Endothelial cell of umbilical vein (primary cell): Measurements from ENCODE around the gene CACNA1C. TPM values are rescaled to one million over a fixed set of nuclear protein-coding genes. Genes with fewer than 3 reads are reported as not detected.

ENCODE experiments used
- BruUV-seq: library from RNA; stranded (reverse); fragments of 400-500 nt; replicated peaks from 2 replicates; lab custom pipeline; 2021; lab: Mats Ljungman, UMichigan
- CTCF ChIA-PET: fragments of 300-600, 350-600 bp; sonication (Branson Sonifier 250); formaldehyde crosslinking; loops from one replicate; lab custom pipeline; 2021; ENCODE audit warnings: antibody characterized with exemption, inconsistent platforms; lab: Charles Lee
- POLR2A ChIA-PET: fragments of 300-600, 350-600 bp; sonication (Branson Sonifier 250); formaldehyde crosslinking; loops from one replicate; lab custom pipeline; 2021; ENCODE audit warnings: antibody characterized with exemption, inconsistent platforms; lab: Charles Lee
- DNase-seq: peaks from one replicate; pipeline ENCODE4 v3.0.0-alpha.2; 2011; ENCODE audit warnings: low read depth, low spot score
- FAIRE-seq: peaks from 2 replicates; lab custom pipeline; 2011; peaks lifted over from hg19 to GRCh38; lab: Jason Lieb, UNC
- H2AFZ ChIP-seq: 2 replicates; pipeline ENCODE4 v1.6.0; 2012; ENCODE audit warnings: low read depth, low read length, control low read depth, inconsistent platforms
- H3K27ac ChIP-seq: 2 replicates; pipeline ENCODE4 v1.5.1; 2011; ENCODE audit warnings: low read depth, mild to moderate bottlenecking, control low read depth, low read length, moderate library complexity; ENCODE audit not compliant: insufficient read depth
- H3K27me3 ChIP-seq, 2 experiments: 2 replicates each; pipeline versions ENCODE4 v1.6.0 to v1.6.1; 2011; ENCODE audit warnings: low read length in 2 of 2, mixed read lengths in 1 of 2; ENCODE audit not compliant: control insufficient read depth in 2 of 2, insufficient read depth in 2 of 2
- H3K36me3 ChIP-seq, 2 experiments: 2 replicates in 1 of 2; 3 replicates in 1 of 2; pipeline ENCODE4 v1.5.1; 2011; ENCODE audit warnings: low read length in 2 of 2, mild to moderate bottlenecking in 1 of 2, moderate library complexity in 1 of 2; ENCODE audit not compliant: control insufficient read depth in 2 of 2, insufficient read depth in 2 of 2; ENCODE audit errors: extremely low read depth in 1 of 2
- H3K4me1 ChIP-seq: 3 replicates; pipeline ENCODE4 v1.5.1; 2011; ENCODE audit warnings: mild to moderate bottlenecking, low read length; ENCODE audit not compliant: control insufficient read depth, insufficient read depth; ENCODE audit errors: extremely low read depth
- H3K4me2 ChIP-seq: 2 replicates; pipeline ENCODE4 v1.6.1; 2011; ENCODE audit warnings: low read length, control low read depth, mixed read lengths; ENCODE audit not compliant: insufficient read depth
- H3K4me3 ChIP-seq, 3 experiments: fragments of 200-600 bp in 1 of 3; sonication (generic), shearing (Covaris generic) in 1 of 3; replicated peaks in 1 of 3; 2 replicates each; pipeline ENCODE4 v1.5.1; 2011 to 2016; ENCODE audit warnings: control low read depth in 3 of 3, low read length in 3 of 3, mild to moderate bottlenecking in 2 of 3, inconsistent platforms in 1 of 3, low read depth in 1 of 3, moderate library complexity in 1 of 3; ENCODE audit not compliant: insufficient read depth in 1 of 3
- H3K79me2 ChIP-seq: 2 replicates; pipeline ENCODE4 v1.6.0; 2012; ENCODE audit warnings: low read length, inconsistent platforms; ENCODE audit not compliant: control insufficient read depth, insufficient read depth
- H3K9ac ChIP-seq: replicated peaks from 2 replicates; pipeline ENCODE3; 2011; ENCODE audit warnings: low read length, control low read depth; ENCODE audit not compliant: insufficient read depth; ENCODE audit errors: extremely low read depth
- H3K9me1 ChIP-seq: replicated peaks from 3 replicates; pipeline ENCODE4 v1.6.0; 2011; ENCODE audit warnings: mild to moderate bottlenecking, low read length; ENCODE audit not compliant: control insufficient read depth, insufficient read depth; ENCODE audit errors: extremely low read depth
- H3K9me3 ChIP-seq: replicated peaks from 2 replicates; pipeline ENCODE4 v1.5.1; 2012; ENCODE audit warnings: low read length, inconsistent platforms; ENCODE audit not compliant: control insufficient read depth, insufficient read depth
- H4K20me1 ChIP-seq: replicated peaks from 2 replicates; pipeline ENCODE3; 2011; ENCODE audit warnings: mild to moderate bottlenecking, low read length; ENCODE audit not compliant: control insufficient read depth, insufficient read depth; ENCODE audit errors: extremely low read depth
- EZH2 ChIP-seq: IDR thresholded peaks from 2 replicates; pipeline ENCODE4 v1.6.1; 2012; ENCODE audit warnings: borderline replicate concordance, low read depth, mild to moderate bottlenecking, moderate library complexity, low read length, inconsistent platforms; ENCODE audit not compliant: severe bottlenecking
- FOS ChIP-seq: IDR thresholded peaks from 2 replicates; pipeline ENCODE4 v1.6.1; 2011; ENCODE audit warnings: mild to moderate bottlenecking, low read length, moderate library complexity, borderline replicate concordance; ENCODE audit not compliant: insufficient read depth
- GATA2 ChIP-seq: IDR thresholded peaks from 2 replicates; pipeline ENCODE4 v1.7.0; 2011; ENCODE audit warnings: low read depth, mild to moderate bottlenecking, moderate library complexity, mixed read lengths, low read length; ENCODE audit not compliant: insufficient read length, insufficient read depth
- JUN ChIP-seq: IDR thresholded peaks from 2 replicates; pipeline ENCODE4 v1.6.1; 2011; ENCODE audit warnings: borderline replicate concordance, low read depth; ENCODE audit not compliant: insufficient read length, insufficient read depth
- MYC ChIP-seq: IDR thresholded peaks from one replicate; pipeline ENCODE4 v1.6.1; 2011; ENCODE audit warnings: mild to moderate bottlenecking, low read depth, low read length
- POLR2A ChIP-seq: IDR thresholded peaks from 2 replicates; pipeline ENCODE4 v1.6.1; 2012; ENCODE audit warnings: low read depth, mild to moderate bottlenecking, control low read depth, low read length
- POLR2AphosphoS5 ChIP-seq: IDR thresholded peaks from 2 replicates; pipeline ENCODE4 v1.6.1; 2012; ENCODE audit warnings: low read depth, mild to moderate bottlenecking, control low read depth, low read length, moderate library complexity; ENCODE audit not compliant: insufficient read depth
- dilution Hi-C: fragments of 300-500 bp; cut with MboI; formaldehyde crosslinking; loops from one replicate; pipeline ENCODE4 v1.15.0; 2019; ENCODE audit warnings: low sequenced_read_pairs; ENCODE audit not compliant: extremely low pct_ligation_motif_present
- intact Hi-C: fragments of 100-400 bp; cut with micrococcal nuclease; formaldehyde crosslinking; loops from one replicate; pipeline ENCODE4 v1.10.0; 2022
- polyA plus RNA-seq, 4 experiments: library from polyadenylated mRNA; depleted of rRNA in 3 of 4; stranded (reverse) in 3 of 4; unstranded in 1 of 4; fragments of >200 nt; gene quantifications; 2 replicates each; pipeline versions ENCODE4 v1.2.1 to v1.2.3, GENCODE V29; 2011 to 2012; ENCODE audit warnings: missing spikeins in 1 of 4
- total RNA-seq: library from RNA; stranded (reverse); gene quantifications from 2 replicates; pipeline ENCODE4 v1.2.3, GENCODE V29; 2021
- TF ChIP-seq, protein P1 (sequence below): IDR thresholded peaks from 2 replicates; pipeline ENCODE4 v1.6.1; 2011; ENCODE audit not compliant: insufficient read depth, insufficient read length
- TF ChIP-seq, protein P2 (sequence below), 2 donors: IDR thresholded peaks; 1 replicate in 1 of 2; 2 replicates in 1 of 2; pipeline ENCODE4 v1.5.1; 2011; ENCODE audit warnings: low read length in 2 of 2, mild to moderate bottlenecking in 2 of 2, moderate library complexity in 2 of 2, control low read depth in 1 of 2, inconsistent platforms in 1 of 2, low read depth in 1 of 2; ENCODE audit not compliant: insufficient read depth in 1 of 2; ENCODE audit errors: extremely low read depth in 1 of 2

CACNA1C gene
- total and polyA plus RNA-seq, 2 donors (not counting 3 experiments of a cell fraction or from before 2014, with no cell fraction given) = not detected

DNA sequence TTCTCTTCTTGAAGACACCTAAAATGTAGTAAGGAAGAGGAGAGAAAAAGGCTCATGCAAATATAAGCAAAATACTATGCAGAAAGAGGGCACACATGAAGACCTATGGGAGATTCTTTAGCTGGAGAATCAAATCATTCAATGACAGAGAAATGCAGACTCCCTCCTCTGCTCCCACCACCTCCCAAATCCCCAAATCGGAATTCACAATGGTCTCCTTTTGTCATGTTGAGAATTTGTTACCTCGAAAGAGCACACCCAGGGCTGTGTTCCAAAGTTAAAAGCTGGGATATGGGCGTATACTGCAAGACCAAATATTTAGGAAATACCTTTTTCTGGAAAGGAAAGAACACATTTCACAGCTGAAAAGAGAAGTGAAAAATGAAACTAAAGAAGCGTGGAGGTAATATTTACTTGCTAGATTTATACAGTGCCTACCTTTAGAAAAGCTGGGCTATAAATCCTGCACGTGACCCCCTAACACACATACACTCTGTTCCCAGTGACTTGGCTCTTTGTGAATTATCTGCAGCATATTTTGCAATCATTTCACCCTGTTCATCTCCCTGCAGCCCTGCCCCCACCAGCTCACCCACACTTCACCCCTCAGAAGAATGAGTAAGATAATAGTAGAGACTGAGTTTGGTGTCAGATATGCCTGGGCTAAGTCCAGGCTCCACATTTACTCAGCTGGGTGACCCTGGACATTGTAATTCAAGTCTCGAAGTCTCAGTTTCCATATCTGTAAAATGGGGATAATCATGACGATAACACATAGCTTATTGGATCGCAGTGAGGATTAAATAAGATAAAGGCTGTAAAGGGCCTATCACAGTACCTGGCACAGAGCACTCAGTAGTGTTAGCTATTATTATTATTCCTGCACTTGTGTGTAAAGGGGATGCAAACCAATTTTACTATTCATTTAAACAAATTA, 2.9 kb upstream of the CACNA1C start:
- intact Hi-C loops = loop anchor here (10.0 kb wide), 2 partner anchors 235 to 345 kb away; no protein-coding TSS in a partner anchor
- CTCF ChIA-PET = no interaction called here

DNA sequence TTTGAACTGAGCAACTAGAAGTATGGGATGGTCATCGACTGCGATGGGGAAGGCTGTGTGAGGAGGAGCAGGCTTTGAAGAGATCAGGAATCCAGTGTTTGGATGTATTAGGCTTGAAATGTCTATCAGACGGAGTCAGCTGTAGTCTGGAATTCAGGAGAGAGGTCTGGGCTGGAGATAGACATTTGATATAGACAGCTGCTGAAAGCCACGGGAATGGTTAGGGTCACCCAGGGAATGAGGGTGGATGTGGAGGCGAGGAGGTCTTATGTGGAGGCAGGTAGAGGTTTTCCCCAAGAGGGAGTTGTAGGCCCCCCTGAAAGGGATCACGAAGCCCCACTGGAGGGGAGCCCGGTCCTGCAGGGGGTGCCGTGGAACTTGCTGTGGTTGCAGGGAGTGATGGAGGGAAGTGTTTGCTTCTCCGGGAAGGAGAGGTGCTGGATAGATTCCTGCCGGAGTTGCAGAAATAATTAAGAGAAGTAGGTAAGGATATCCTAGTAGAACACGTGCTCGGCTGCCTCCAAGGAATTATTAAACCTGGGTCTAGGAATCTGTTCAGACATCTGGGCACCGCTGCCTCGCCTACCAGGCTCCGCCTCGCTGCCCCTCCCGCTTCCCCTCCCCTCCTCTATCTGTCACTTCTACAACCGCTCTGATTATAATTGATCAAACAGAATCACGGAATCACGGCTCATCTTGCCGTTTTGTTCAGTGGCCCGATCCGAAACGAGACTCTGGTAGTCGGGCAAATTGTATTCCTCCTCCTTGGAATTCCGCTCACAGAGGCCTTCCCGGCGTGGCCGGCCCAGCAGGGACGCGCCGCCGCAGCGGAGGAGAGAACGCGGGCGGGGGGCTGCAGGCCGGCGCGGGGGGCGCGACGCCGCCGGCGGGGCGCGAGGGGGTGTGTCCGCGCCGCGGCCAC, 826 bp upstream of the CACNA1C start:
- DNase-seq = no peak
- TF ChIP-seq MYC (no peak), POLR2AphosphoS5 (no peak), JUN (no peak), POLR2A (no peak), EZH2 (no peak), GATA2 (no peak), FOS (no peak)
- TF ChIP-seq, protein P1, sequence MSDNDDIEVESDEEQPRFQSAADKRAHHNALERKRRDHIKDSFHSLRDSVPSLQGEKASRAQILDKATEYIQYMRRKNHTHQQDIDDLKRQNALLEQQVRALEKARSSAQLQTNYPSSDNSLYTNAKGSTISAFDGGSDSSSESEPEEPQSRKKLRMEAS = no peak
- TF ChIP-seq, protein P2, sequence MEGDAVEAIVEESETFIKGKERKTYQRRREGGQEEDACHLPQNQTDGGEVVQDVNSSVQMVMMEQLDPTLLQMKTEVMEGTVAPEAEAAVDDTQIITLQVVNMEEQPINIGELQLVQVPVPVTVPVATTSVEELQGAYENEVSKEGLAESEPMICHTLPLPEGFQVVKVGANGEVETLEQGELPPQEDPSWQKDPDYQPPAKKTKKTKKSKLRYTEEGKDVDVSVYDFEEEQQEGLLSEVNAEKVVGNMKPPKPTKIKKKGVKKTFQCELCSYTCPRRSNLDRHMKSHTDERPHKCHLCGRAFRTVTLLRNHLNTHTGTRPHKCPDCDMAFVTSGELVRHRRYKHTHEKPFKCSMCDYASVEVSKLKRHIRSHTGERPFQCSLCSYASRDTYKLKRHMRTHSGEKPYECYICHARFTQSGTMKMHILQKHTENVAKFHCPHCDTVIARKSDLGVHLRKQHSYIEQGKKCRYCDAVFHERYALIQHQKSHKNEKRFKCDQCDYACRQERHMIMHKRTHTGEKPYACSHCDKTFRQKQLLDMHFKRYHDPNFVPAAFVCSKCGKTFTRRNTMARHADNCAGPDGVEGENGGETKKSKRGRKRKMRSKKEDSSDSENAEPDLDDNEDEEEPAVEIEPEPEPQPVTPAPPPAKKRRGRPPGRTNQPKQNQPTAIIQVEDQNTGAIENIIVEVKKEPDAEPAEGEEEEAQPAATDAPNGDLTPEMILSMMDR (IDR thresholded peaks at IDR 0.05; ENCODE audit: extremely low read depth in 1 of 2, insufficient read depth in 1 of 2, low read depth in 1 of 2, low read length in 2 of 2) = no peak

More for the DNA sequence above, 2.9 kb upstream of the CACNA1C start:
- no peak overlapping the region for H3K9ac ChIP-seq
- peaks cover 3% of the 10 kb centered on the region for H3K4me1 ChIP-seq
- no peaks in the 10 kb centered on the region for H3K9me3 ChIP-seq
- no TSS peak for BruUV-seq
- dilution Hi-C loops = no loop called here
- POLR2A ChIA-PET = no interaction called here
- H3K27me3 ChIP-seq = peaks cover 34 to 45% of the 10 kb centered on the region in 2 experiments
- H3K4me2 ChIP-seq = no peak overlapping the region
- no peak overlapping the region for H3K4me3 ChIP-seq
- no peaks in the 10 kb centered on the region for H3K79me2 ChIP-seq
- no peak for TF ChIP-seq POLR2A
- no peak for TF ChIP-seq GATA2
- no peak for TF ChIP-seq POLR2AphosphoS5
- TF ChIP-seq MYC = no peak
- peak; percentile 33 for TF ChIP-seq EZH2
- no peaks in the 10 kb centered on the region for H3K9me1 ChIP-seq
- no peak overlapping the region for H2AFZ ChIP-seq
- no peaks in the 10 kb centered on the region for H4K20me1 ChIP-seq
- FAIRE-seq (no peak), DNase-seq (no peak)
- no peaks in the 10 kb centered on the region for H3K36me3 ChIP-seq
- H3K27ac ChIP-seq = no peak overlapping the region

More for the DNA sequence above, 826 bp upstream of the CACNA1C start:
- Histone ChIP-seq H3K4me1 (peaks cover 3% of the 10 kb centered on the region), H3K79me2 (no peaks in the 10 kb centered on the region), H2AFZ (no peak overlapping the region), H4K20me1 (no peaks in the 10 kb centered on the region), H3K9me3 (no peaks in the 10 kb centered on the region), H3K36me3 (no peaks in the 10 kb centered on the region), H3K27me3 (peaks cover 49 to 59% of the 10 kb centered on the region in 2 experiments), H3K9me1 (no peaks in the 10 kb centered on the region), H3K4me2 (no peak overlapping the region), H3K27ac (no peak overlapping the region), H3K4me3 (no peak overlapping the region), H3K9ac (no peak overlapping the region)
- no TSS peak for BruUV-seq
- intact Hi-C loops (loop anchor here (10.0 kb wide), 2 partner anchors 233 to 343 kb away; no protein-coding TSS in a partner anchor), dilution Hi-C loops (no loop called here)
- no peak for FAIRE-seq
- CTCF ChIA-PET = no interaction called here
- POLR2A ChIA-PET = no interaction called here
